ENCODE data around the gene COL28A1.

COL28A1 gene

GRCh38 chr7:7582596-7582995 lies 46.9 kb upstream of the COL28A1 start:
- peaks cover 41% of the 10 kb centered on the region; the same call in 1 of the 2 replicates for H3K36me3 ChIP-seq (ENCODE audit: low read length)
- no peak overlapping the region for H2AFZ ChIP-seq (ENCODE audit: low read depth, low read length, severe bottlenecking)
- no peak overlapping the region for H3K4me2 ChIP-seq (ENCODE audit: low read depth, low read length, poor library complexity, severe bottlenecking)
- H3K79me2 ChIP-seq (ENCODE audit: insufficient read depth, low read length): peaks cover 48% of the 10 kb centered on the region
- no peak for TF ChIP-seq EZH2phosphoT487 (conservative IDR thresholded peaks at IDR 0.05; ENCODE audit: low read length)
- TF ChIP-seq, protein P1, sequence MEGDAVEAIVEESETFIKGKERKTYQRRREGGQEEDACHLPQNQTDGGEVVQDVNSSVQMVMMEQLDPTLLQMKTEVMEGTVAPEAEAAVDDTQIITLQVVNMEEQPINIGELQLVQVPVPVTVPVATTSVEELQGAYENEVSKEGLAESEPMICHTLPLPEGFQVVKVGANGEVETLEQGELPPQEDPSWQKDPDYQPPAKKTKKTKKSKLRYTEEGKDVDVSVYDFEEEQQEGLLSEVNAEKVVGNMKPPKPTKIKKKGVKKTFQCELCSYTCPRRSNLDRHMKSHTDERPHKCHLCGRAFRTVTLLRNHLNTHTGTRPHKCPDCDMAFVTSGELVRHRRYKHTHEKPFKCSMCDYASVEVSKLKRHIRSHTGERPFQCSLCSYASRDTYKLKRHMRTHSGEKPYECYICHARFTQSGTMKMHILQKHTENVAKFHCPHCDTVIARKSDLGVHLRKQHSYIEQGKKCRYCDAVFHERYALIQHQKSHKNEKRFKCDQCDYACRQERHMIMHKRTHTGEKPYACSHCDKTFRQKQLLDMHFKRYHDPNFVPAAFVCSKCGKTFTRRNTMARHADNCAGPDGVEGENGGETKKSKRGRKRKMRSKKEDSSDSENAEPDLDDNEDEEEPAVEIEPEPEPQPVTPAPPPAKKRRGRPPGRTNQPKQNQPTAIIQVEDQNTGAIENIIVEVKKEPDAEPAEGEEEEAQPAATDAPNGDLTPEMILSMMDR (IDR thresholded peaks at IDR 0.05; ENCODE audit: insufficient read depth, low read length, poor library complexity, severe bottlenecking): no peak
- H3K9me3 ChIP-seq (ENCODE audit: insufficient read depth, low read length): no peaks in the 10 kb centered on the region
- no peaks in the 10 kb centered on the region for H3K27me3 ChIP-seq (ENCODE audit: low read length)
- H3K9ac ChIP-seq (ENCODE audit: low read length): no peak overlapping the region
- no peaks in the 10 kb centered on the region for H3K9me2 ChIP-seq (replicated peaks; ENCODE audit: insufficient read depth, low read length)
- H3K4me3 ChIP-seq (ENCODE audit: insufficient read depth, low read length, poor library complexity, severe bottlenecking): no peak overlapping the region
- no peak overlapping the region for H3K27ac ChIP-seq (ENCODE audit: low read depth, low read length)
- peaks cover 16% of the 10 kb centered on the region; the same call in 1 of the 2 replicates for H3F3A ChIP-seq (ENCODE audit: insufficient read depth)
- H4K20me1 ChIP-seq (ENCODE audit: low read depth, low read length): peaks cover 17% of the 10 kb centered on the region; the same call in 1 of the 2 replicates

GRCh38 chr7:7581531-7582179 lies 46.0 kb upstream of the COL28A1 start:
- TF ChIP-seq EZH2phosphoT487 (conservative IDR thresholded peaks at IDR 0.05; ENCODE audit: low read length): no peak
- TF ChIP-seq, protein P1 (IDR thresholded peaks at IDR 0.05; ENCODE audit: insufficient read depth, low read length, poor library complexity, severe bottlenecking): no peak
- H3K9me2 ChIP-seq (replicated peaks; ENCODE audit: insufficient read depth, low read length): no peaks in the 10 kb centered on the region
- H3F3A ChIP-seq (ENCODE audit: insufficient read depth): peaks cover 15% of the 10 kb centered on the region; the same call in 1 of the 2 replicates
- peaks cover 38% of the 10 kb centered on the region; the same call in 1 of the 2 replicates for H3K36me3 ChIP-seq (ENCODE audit: low read length)
- H3K4me2 ChIP-seq (ENCODE audit: low read depth, low read length, poor library complexity, severe bottlenecking): no peak overlapping the region
- H4K20me1 ChIP-seq (ENCODE audit: low read depth, low read length): peaks cover 17% of the 10 kb centered on the region; the same call in 1 of the 2 replicates
- no peak overlapping the region for H3K9ac ChIP-seq (ENCODE audit: low read length)
- no peaks in the 10 kb centered on the region for H3K9me3 ChIP-seq (ENCODE audit: insufficient read depth, low read length)
- H2AFZ ChIP-seq (ENCODE audit: low read depth, low read length, severe bottlenecking): no peak overlapping the region
- peaks cover 52% of the 10 kb centered on the region for H3K79me2 ChIP-seq (ENCODE audit: insufficient read depth, low read length)
- H3K4me3 ChIP-seq (ENCODE audit: insufficient read depth, low read length, poor library complexity, severe bottlenecking): no peak overlapping the region
- H3K27ac ChIP-seq (ENCODE audit: low read depth, low read length): no peak overlapping the region
- no peaks in the 10 kb centered on the region for H3K27me3 ChIP-seq (ENCODE audit: low read length)

DNA sequence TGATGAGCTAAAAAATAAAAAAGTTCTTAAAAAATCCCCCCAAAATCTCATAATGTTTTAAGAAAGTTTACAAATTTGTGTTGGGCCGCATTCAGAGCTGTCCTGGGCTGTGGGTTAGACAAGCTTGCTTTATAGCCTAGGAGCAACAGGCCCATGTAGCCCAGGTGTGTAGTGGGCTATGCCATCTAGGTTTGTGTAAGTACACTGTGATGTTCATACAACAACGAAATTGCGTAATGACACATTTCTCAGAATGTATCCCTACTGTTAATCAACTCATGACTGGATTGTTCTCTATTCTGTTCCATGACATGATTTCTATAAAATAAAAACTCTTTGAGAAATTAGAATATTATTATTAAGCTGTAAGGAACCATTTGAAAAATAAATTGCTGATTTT lies 44.0 kb upstream of the COL28A1 start:
- no peak overlapping the region for H3K27ac ChIP-seq (ENCODE audit: low read depth, low read length)
- TF ChIP-seq, protein P1 (IDR thresholded peaks at IDR 0.05; ENCODE audit: insufficient read depth, low read length, poor library complexity, severe bottlenecking): no peak
- TF ChIP-seq EZH2phosphoT487 (conservative IDR thresholded peaks at IDR 0.05; ENCODE audit: low read length): no peak
- no peak overlapping the region for H3K4me2 ChIP-seq (ENCODE audit: low read depth, low read length, poor library complexity, severe bottlenecking)
- peaks cover 15% of the 10 kb centered on the region; the same call in 1 of the 2 replicates for H3F3A ChIP-seq (ENCODE audit: insufficient read depth)
- peaks cover 40% of the 10 kb centered on the region; the same call in 1 of the 2 replicates for H3K36me3 ChIP-seq (ENCODE audit: low read length)
- no peaks in the 10 kb centered on the region for H3K9me2 ChIP-seq (replicated peaks; ENCODE audit: insufficient read depth, low read length)
- no peak overlapping the region for H2AFZ ChIP-seq (ENCODE audit: low read depth, low read length, severe bottlenecking)
- no peak overlapping the region for H3K9ac ChIP-seq (ENCODE audit: low read length)
- peaks cover 64% of the 10 kb centered on the region for H3K79me2 ChIP-seq (ENCODE audit: insufficient read depth, low read length)
- peaks cover 19% of the 10 kb centered on the region for H4K20me1 ChIP-seq (ENCODE audit: low read depth, low read length)
- no peak overlapping the region for H3K4me3 ChIP-seq (ENCODE audit: insufficient read depth, low read length, poor library complexity, severe bottlenecking)
- no peaks in the 10 kb centered on the region for H3K27me3 ChIP-seq (ENCODE audit: low read length)
- no peaks in the 10 kb centered on the region for H3K9me3 ChIP-seq (ENCODE audit: insufficient read depth, low read length)

Data from SU-DHL-6 (cell line).